HG02884 (cell line): Measurements from ENCODE around the gene TSR2.

Experiments used
- ATAC-seq: cut with Tn5 transposase; IDR thresholded peaks from one replicate; pipeline ENCODE4 v1.9.1; 2021; ENCODE audit warnings: mild to moderate bottlenecking, moderate library complexity; ENCODE audit not compliant: unreplicated experiment

The TSR2 gene

GRCh38 chrX:54439960-54440871, at the start of gene TSR2:
Gene TSR2, plus strand, starts transcription at chrX:54440404. Its CDS starts 18 bp downstream, at chrX:54440422.
- peak; percentile 99 for ATAC-seq

- ATAC-seq, result no peak
These were observed 43.1 kb upstream of the TSR2 start for GRCh38 chrX:54397113-54397512.

GRCh38 chrX:54407266-54407665, 32.9 kb upstream of the TSR2 start:
- ATAC-seq, result no peak

GRCh38 chrX:54411732-54412131, 28.5 kb upstream of the TSR2 start:
- ATAC-seq, result no peak

- no peak for ATAC-seq
These were observed 26.5 kb upstream of the TSR2 start for GRCh38 chrX:54413753-54414152.

GRCh38 chrX:54415534-54416350, 24.5 kb upstream of the TSR2 start:
- ATAC-seq, result no peak

- no peak for ATAC-seq
These were observed 23.2 kb upstream of the TSR2 start for GRCh38 chrX:54416965-54417364.

GRCh38 chrX:54419559-54420302, 20.5 kb upstream of the TSR2 start:
- no peak for ATAC-seq

- no peak for ATAC-seq
These were observed 18.0 kb upstream of the TSR2 start for GRCh38 chrX:54422168-54422567.

- no peak for ATAC-seq
These were observed 16.9 kb upstream of the TSR2 start for GRCh38 chrX:54423161-54423888.

- ATAC-seq, result no peak
These were observed 12.3 kb upstream of the TSR2 start for GRCh38 chrX:54427837-54428424.

GRCh38 chrX:54430519-54430918, 9.7 kb upstream of the TSR2 start:
- ATAC-seq, result no peak

GRCh38 chrX:54435121-54435520, 5.1 kb upstream of the TSR2 start:
- no peak for ATAC-seq

- ATAC-seq, result no peak
These were observed 2.6 kb downstream of the TSR2 start for GRCh38 chrX:54442790-54443189.

- no peak for ATAC-seq
These were observed 4.5 kb downstream of the TSR2 start for GRCh38 chrX:54444752-54445151.

GRCh38 chrX:54446084-54446483, 5.9 kb downstream of the TSR2 start:
- ATAC-seq, result no peak

GRCh38 chrX:54447461-54447860, 7.3 kb downstream of the TSR2 start:
- no peak for ATAC-seq

- no peak for ATAC-seq
These were observed 9.7 kb downstream of the TSR2 start for GRCh38 chrX:54449929-54450328.

- ATAC-seq, result no peak
These were observed 12.7 kb downstream of the TSR2 start for GRCh38 chrX:54452920-54453319.
